Mesendoderm (in vitro differentiated cells): Measurements from ENCODE around the gene UBE2E2.

Experiments
- DNase-seq: peaks from one replicate; pipeline ENCODE4 v3.0.0; 2013
- H2AK5ac ChIP-seq: 2 replicates; pipeline ENCODE4 v1.6.1; 2013; ENCODE audit warnings: low read length, inconsistent platforms
- H2BK120ac ChIP-seq: 2 replicates; pipeline ENCODE4 v1.6.1; 2013; ENCODE audit warnings: low read depth, mild to moderate bottlenecking, low read length, moderate library complexity, mixed read lengths
- H2BK15ac ChIP-seq: replicated peaks from 2 replicates; pipeline ENCODE4 v1.6.1; 2013; ENCODE audit warnings: low read depth, mild to moderate bottlenecking, moderate library complexity
- H2BK5ac ChIP-seq: 2 replicates; pipeline ENCODE4 v1.6.1; 2013; ENCODE audit warnings: low read length, inconsistent platforms
- H3K18ac ChIP-seq: 2 replicates; pipeline ENCODE4 v1.6.1; 2013; ENCODE audit warnings: mild to moderate bottlenecking, low read length, mixed read lengths
- H3K23ac ChIP-seq: one replicate; pipeline ENCODE4 v1.6.1; 2013; ENCODE audit warnings: low read length
- H3K27ac ChIP-seq: 2 replicates; pipeline ENCODE4 v1.5.1; 2013; ENCODE audit warnings: low read depth, mild to moderate bottlenecking, inconsistent platforms, low read length, moderate library complexity
- H3K27me3 ChIP-seq: 2 replicates; pipeline ENCODE4 v1.6.1; 2013; ENCODE audit warnings: low read length, control low read depth, mild to moderate bottlenecking, inconsistent platforms; ENCODE audit not compliant: insufficient read depth, poor library complexity
- H3K36me3 ChIP-seq: 2 replicates; pipeline ENCODE4 v1.6.1; 2013; ENCODE audit warnings: low read length, inconsistent platforms; ENCODE audit not compliant: control insufficient read depth, insufficient read depth
- H3K4ac ChIP-seq: one replicate; pipeline ENCODE4 v1.6.1; 2013; ENCODE audit warnings: low read depth, mild to moderate bottlenecking, low read length, moderate library complexity
- H3K4me1 ChIP-seq: 2 replicates; pipeline ENCODE4 v1.6.1; 2013; ENCODE audit warnings: low read depth, low read length, inconsistent platforms; ENCODE audit not compliant: control insufficient read depth
- H3K4me2 ChIP-seq: 2 replicates; pipeline ENCODE4 v1.6.1; 2013; ENCODE audit warnings: low read length
- H3K4me3 ChIP-seq: 2 replicates; pipeline ENCODE4 v1.5.1; 2013; ENCODE audit warnings: mild to moderate bottlenecking, low read length
- H3K56ac ChIP-seq: one replicate; pipeline ENCODE4 v1.6.1; 2013; ENCODE audit warnings: low read length
- H3K79me1 ChIP-seq: 2 replicates; pipeline ENCODE4 v1.6.1; 2013; ENCODE audit warnings: low read length, inconsistent platforms
- H3K79me2 ChIP-seq: 2 replicates; pipeline ENCODE4 v1.6.1; 2013; ENCODE audit warnings: mild to moderate bottlenecking, low read length; ENCODE audit not compliant: control insufficient read depth, insufficient read depth
- H3K9ac ChIP-seq: 2 replicates; pipeline ENCODE4 v1.6.1; 2013; ENCODE audit warnings: low read length, inconsistent platforms
- H4K5ac ChIP-seq: one replicate; pipeline ENCODE4 v1.6.1; 2013; ENCODE audit warnings: low read length
- H4K8ac ChIP-seq: one replicate; pipeline ENCODE4 v1.6.1; 2013; ENCODE audit warnings: low read depth, mild to moderate bottlenecking, control low read depth, low read length, moderate library complexity
- WGBS: extraction: QIAGEN DNeasy Blood & Tissue Kit; methylation state at CpG from one replicate; pipeline ENCODE4 v1.1.7; 2013; ENCODE audit warnings: low lambda C conversion rate, missing lambda C conversion rate; ENCODE audit not compliant: insufficient coverage; ENCODE audit errors: extremely low coverage; 5-methylcytosine and 5-hydroxymethylcytosine counted together

Gene UBE2E2

DNA sequence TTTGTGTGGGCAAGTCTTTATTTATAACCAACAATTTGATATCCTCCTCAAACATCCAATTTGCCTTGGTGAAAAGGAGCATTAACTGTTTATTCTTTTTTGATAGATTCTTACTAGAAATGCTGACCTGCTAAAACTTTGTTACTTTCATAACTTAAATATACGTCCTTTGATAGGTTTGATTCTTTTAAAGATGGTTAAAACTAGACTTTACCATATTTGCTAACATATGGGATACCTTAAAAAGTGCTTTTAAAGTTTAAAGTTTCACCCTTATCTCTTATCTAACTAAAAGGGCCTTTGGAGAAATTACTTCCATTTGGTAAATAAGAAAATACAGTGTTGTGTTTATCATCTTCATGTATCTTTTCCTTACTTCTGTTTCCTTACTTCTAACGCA is 336.1 kb downstream of the UBE2E2 start:
- Histone ChIP-seq H3K79me1 (no peaks in the 10 kb centered on the region), H3K4me3 (no peak overlapping the region), H3K23ac (no peak overlapping the region), H2AK5ac (no peak overlapping the region), H3K27ac (no peak overlapping the region), H3K4me1 (no peaks in the 10 kb centered on the region), H3K27me3 (no peaks in the 10 kb centered on the region), H2BK5ac (no peak overlapping the region), H3K9ac (no peak overlapping the region), H3K4me2 (no peak overlapping the region), H2BK120ac (no peak overlapping the region), H3K56ac (no peak overlapping the region), H4K5ac (no peak overlapping the region), H3K79me2 (no peaks in the 10 kb centered on the region), H3K4ac (no peak overlapping the region), H3K18ac (no peak overlapping the region), H4K8ac (no peak overlapping the region), H2BK15ac (peak overlapping the region; percentile 85), H3K36me3 (no peaks in the 10 kb centered on the region)
- no CpG with 5 or more reads among the region's 2 CpGs for WGBS
- no peak for DNase-seq

DNA sequence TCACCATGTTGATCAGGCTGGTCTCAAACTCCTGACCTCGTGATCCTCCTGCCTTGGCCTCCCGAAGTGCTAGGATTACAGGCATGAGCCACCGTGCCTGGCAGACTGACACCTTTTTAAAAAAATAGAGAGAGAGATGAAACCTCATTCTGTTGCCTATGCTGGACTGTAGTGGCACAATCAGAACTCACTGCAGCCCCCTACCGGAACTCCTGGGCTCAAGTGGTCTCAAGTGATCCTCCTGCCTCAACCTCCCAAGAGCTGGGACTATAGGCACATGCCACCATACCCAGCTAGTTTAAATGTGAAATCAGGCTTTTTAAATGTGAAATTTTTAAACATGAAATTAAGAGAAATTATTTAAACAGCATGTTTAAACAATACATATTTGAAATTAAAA is 337.5 kb downstream of the UBE2E2 start:
- no peak overlapping the region for H4K8ac ChIP-seq
- H2BK120ac ChIP-seq = no peak overlapping the region
- no peak overlapping the region for H3K56ac ChIP-seq
- no peak overlapping the region for H4K5ac ChIP-seq
- no peak overlapping the region for H3K4me2 ChIP-seq
- no peak overlapping the region for H3K27ac ChIP-seq
- H3K4me3 ChIP-seq = no peak overlapping the region
- no peaks in the 10 kb centered on the region for H3K4me1 ChIP-seq
- no peak overlapping the region for H3K4ac ChIP-seq
- H3K9ac ChIP-seq = no peak overlapping the region
- H3K23ac ChIP-seq = no peak overlapping the region
- no peaks in the 10 kb centered on the region for H3K27me3 ChIP-seq
- no peaks in the 10 kb centered on the region for H3K36me3 ChIP-seq
- no CpG with 5 or more reads among the region's 4 CpGs for WGBS
- no peak for DNase-seq
- H3K18ac ChIP-seq = no peak overlapping the region
- no peak overlapping the region for H2BK5ac ChIP-seq
- H2AK5ac ChIP-seq = no peak overlapping the region
- no peaks in the 10 kb centered on the region for H3K79me2 ChIP-seq
- no peaks in the 10 kb centered on the region for H3K79me1 ChIP-seq
- no peak overlapping the region for H2BK15ac ChIP-seq

GRCh38 chr3:23542079-23542478 is 339.0 kb downstream of the UBE2E2 start:
- Histone ChIP-seq H3K4ac (no peak overlapping the region), H3K36me3 (no peaks in the 10 kb centered on the region), H3K79me2 (no peaks in the 10 kb centered on the region), H2AK5ac (no peak overlapping the region), H2BK120ac (no peak overlapping the region), H3K4me3 (no peak overlapping the region), H3K9ac (no peak overlapping the region), H3K4me1 (no peaks in the 10 kb centered on the region), H2BK15ac (no peak overlapping the region), H4K5ac (no peak overlapping the region), H3K18ac (no peak overlapping the region), H2BK5ac (no peak overlapping the region), H3K23ac (no peak overlapping the region), H3K56ac (no peak overlapping the region), H3K27ac (no peak overlapping the region), H4K8ac (no peak overlapping the region), H3K27me3 (no peaks in the 10 kb centered on the region), H3K79me1 (no peaks in the 10 kb centered on the region), H3K4me2 (no peak overlapping the region)
- no CpG with 5 or more reads among the region's 4 CpGs for WGBS
- DNase-seq = no peak

DNA sequence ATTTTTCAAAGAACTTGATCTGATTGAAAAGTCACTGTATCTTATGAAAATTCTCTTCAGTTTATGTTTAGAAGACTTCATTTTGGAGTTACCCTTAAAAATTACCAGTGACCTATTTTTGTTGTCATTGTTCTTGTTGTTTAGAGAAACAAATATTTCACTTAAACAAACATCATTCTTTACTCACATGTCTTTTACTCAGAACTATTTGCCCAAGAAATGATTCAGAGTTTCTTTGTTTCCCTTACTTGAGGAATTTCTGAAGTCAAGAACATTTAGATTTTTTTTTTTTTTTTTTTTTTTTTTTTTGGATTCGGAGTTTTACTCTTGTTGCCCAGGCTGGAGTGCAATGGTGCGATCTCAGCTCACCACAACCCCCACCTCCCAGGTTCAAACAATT is 343.1 kb downstream of the UBE2E2 start:
- no peak overlapping the region for H3K9ac ChIP-seq
- H4K5ac ChIP-seq = no peak overlapping the region
- H3K4me3 ChIP-seq = no peak overlapping the region
- H3K4ac ChIP-seq = no peak overlapping the region
- DNase-seq = no peak
- H2BK120ac ChIP-seq = no peak overlapping the region
- H2BK5ac ChIP-seq = no peak overlapping the region
- no peak overlapping the region for H3K56ac ChIP-seq
- no peak overlapping the region for H3K4me2 ChIP-seq
- H4K8ac ChIP-seq = no peak overlapping the region
- no peaks in the 10 kb centered on the region for H3K4me1 ChIP-seq
- no peak overlapping the region for H3K18ac ChIP-seq
- H2AK5ac ChIP-seq = no peak overlapping the region
- WGBS = no CpG with 5 or more reads among the region's 2 CpGs
- H3K36me3 ChIP-seq = no peaks in the 10 kb centered on the region
- H3K79me2 ChIP-seq = no peaks in the 10 kb centered on the region
- no peak overlapping the region for H3K27ac ChIP-seq
- H3K79me1 ChIP-seq = no peaks in the 10 kb centered on the region
- H3K23ac ChIP-seq = no peak overlapping the region
- no peak overlapping the region for H2BK15ac ChIP-seq
- H3K27me3 ChIP-seq = no peaks in the 10 kb centered on the region

DNA sequence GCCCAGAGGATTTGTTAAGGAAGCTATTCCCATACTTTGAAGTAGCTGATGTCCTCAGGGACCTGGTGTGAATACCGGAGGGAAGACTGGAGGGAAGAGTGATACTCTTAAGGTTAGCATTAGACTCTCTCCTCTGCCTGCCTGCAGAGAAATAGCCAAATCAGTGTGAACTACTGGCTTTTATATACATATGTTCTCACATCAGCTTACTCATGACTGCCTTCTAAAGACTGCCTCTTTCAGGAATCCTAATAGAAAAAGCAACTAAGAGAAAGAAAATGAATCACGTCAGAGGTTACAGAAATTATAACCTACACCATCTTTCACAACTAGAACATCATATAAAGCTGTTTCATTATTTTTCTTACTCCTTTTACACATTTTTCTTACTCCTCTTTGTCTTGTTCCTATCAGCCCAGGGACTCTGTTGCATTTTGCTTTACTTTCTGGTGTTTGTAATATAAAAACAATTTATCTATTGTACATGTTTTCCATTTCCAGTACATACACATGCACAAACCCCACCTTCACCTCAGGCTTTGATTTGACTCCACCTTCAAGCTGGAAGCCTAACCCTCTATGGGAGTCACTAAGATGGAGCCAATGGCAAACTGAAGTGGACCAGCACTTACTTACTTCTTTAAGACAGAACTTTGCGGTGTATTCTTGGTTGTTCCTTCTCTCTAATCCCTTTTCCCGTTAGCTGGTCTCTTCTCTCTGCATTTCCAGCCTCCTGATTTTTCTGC is 345.0 kb downstream of the UBE2E2 start:
- no peak overlapping the region for H4K5ac ChIP-seq

GRCh38 chr3:23548706-23549105 is 345.6 kb downstream of the UBE2E2 start:
- no peak for DNase-seq
- Histone ChIP-seq H3K18ac (no peak overlapping the region), H3K27me3 (no peaks in the 10 kb centered on the region), H4K8ac (no peak overlapping the region), H3K79me1 (no peaks in the 10 kb centered on the region), H4K5ac (no peak overlapping the region), H3K56ac (no peak overlapping the region), H3K4ac (no peak overlapping the region), H3K79me2 (no peaks in the 10 kb centered on the region), H3K4me2 (no peak overlapping the region), H3K23ac (no peak overlapping the region), H3K4me3 (no peak overlapping the region), H2AK5ac (no peak overlapping the region), H2BK15ac (no peak overlapping the region), H2BK5ac (no peak overlapping the region), H3K36me3 (no peaks in the 10 kb centered on the region), H2BK120ac (no peak overlapping the region), H3K4me1 (no peaks in the 10 kb centered on the region), H3K27ac (no peak overlapping the region), H3K9ac (no peak overlapping the region)

More for the DNA sequence above, 345.0 kb downstream of the UBE2E2 start:
- Histone ChIP-seq H3K4me3 (no peak overlapping the region), H3K79me2 (no peaks in the 10 kb centered on the region), H3K4me2 (no peak overlapping the region), H3K56ac (no peak overlapping the region), H2BK15ac (no peak overlapping the region), H4K8ac (no peak overlapping the region), H3K4me1 (no peaks in the 10 kb centered on the region), H3K36me3 (no peaks in the 10 kb centered on the region), H3K9ac (no peak overlapping the region), H3K27ac (no peak overlapping the region), H3K27me3 (no peaks in the 10 kb centered on the region), H3K23ac (no peak overlapping the region), H2BK120ac (no peak overlapping the region), H3K4ac (no peak overlapping the region), H3K18ac (no peak overlapping the region), H2BK5ac (no peak overlapping the region), H3K79me1 (no peaks in the 10 kb centered on the region), H2AK5ac (no peak overlapping the region)
- WGBS = no CpG with 5 or more reads among the region's 4 CpGs
- DNase-seq = no peak
